ENCODE data around the gene FOXRED2. TPM values are rescaled to one million over a fixed set of nuclear protein-coding genes. Genes with fewer than 3 reads are reported as not detected.
"Not testable (repeated sequence)": the region's sequence is repeated elsewhere in the genome, so short reads cannot be mapped to it uniquely, and the experiment has no call there.

Gene FOXRED2
- total RNA-seq, 1 donor from 2014 or later: 15.3 TPM

- ATAC-seq: no peak
- no peaks in the 10 kb centered on the region for H3K9me3 ChIP-seq
- no peaks in the 10 kb centered on the region for H3K27me3 ChIP-seq
- no peak for DNase-seq
- no peak for TF ChIP-seq CTCF (IDR thresholded peaks at IDR 0.05)
- peak overlapping the region; percentile 97 for H3K27ac ChIP-seq
- peak overlapping the region; percentile 97 for H3K4me3 ChIP-seq
- H3K4me1 ChIP-seq: peaks cover 19% of the 10 kb centered on the region
- intact Hi-C loops (cut with DNase I): no loop called here
- peaks cover 38% of the 10 kb centered on the region for H3K36me3 ChIP-seq
These were observed 21.5 kb upstream of the FOXRED2 start for GRCh38 chr22:36528341-36528740.

GRCh38 chr22:36522662-36523061 lies 15.8 kb upstream of the FOXRED2 start:
- ATAC-seq: no peak
- peaks cover 8% of the 10 kb centered on the region for H3K4me1 ChIP-seq
- intact Hi-C loops (cut with DNase I): no loop called here

GRCh38 chr22:36520423-36520822 lies 13.6 kb upstream of the FOXRED2 start:
- no peak overlapping the region for H3K27ac ChIP-seq
- H3K4me3 ChIP-seq: no peak overlapping the region
- H3K9me3 ChIP-seq: no peaks in the 10 kb centered on the region
- no peak for DNase-seq
- TF ChIP-seq CTCF (IDR thresholded peaks at IDR 0.05): no peak
- H3K4me1 ChIP-seq: no peaks in the 10 kb centered on the region
- intact Hi-C loops (cut with DNase I): no loop called here
- H3K36me3 ChIP-seq: peaks cover 100% of the 10 kb centered on the region
- no peaks in the 10 kb centered on the region for H3K27me3 ChIP-seq
- no peak for ATAC-seq

More at GRCh38 chr22:36522662-36523061, 15.8 kb upstream of the FOXRED2 start:
- Histone ChIP-seq H3K27ac (no peak overlapping the region), H3K9me3 (no peaks in the 10 kb centered on the region), H3K27me3 (no peaks in the 10 kb centered on the region), H3K4me3 (no peak overlapping the region), H3K36me3 (peaks cover 94% of the 10 kb centered on the region)
- no peak for TF ChIP-seq CTCF (IDR thresholded peaks at IDR 0.05)
- DNase-seq: no peak

- H3K27me3 ChIP-seq; H3K4me3 ChIP-seq; ATAC-seq; DNase-seq; H3K4me1 ChIP-seq; intact Hi-C loops (cut with DNase I); H3K9me3 ChIP-seq; H3K27ac ChIP-seq: not testable (repeated sequence)
- H3K36me3 ChIP-seq: peaks cover 100% of the 10 kb centered on the region
These were observed 13.1 kb upstream of the FOXRED2 start for GRCh38 chr22:36519906-36520305.

GRCh38 chr22:36514766-36515165 lies 7.9 kb upstream of the FOXRED2 start:
- no peaks in the 10 kb centered on the region for H3K9me3 ChIP-seq
- H3K4me3 ChIP-seq: no peak overlapping the region
- H3K27ac ChIP-seq: no peak overlapping the region
- H3K27me3 ChIP-seq: no peaks in the 10 kb centered on the region
- no peaks in the 10 kb centered on the region for H3K4me1 ChIP-seq
- DNase-seq (no peak), ATAC-seq (no peak)
- intact Hi-C loops (cut with DNase I): no loop called here
- H3K36me3 ChIP-seq: peaks cover 100% of the 10 kb centered on the region
- TF ChIP-seq CTCF (IDR thresholded peaks at IDR 0.05): no peak

- Histone ChIP-seq H3K4me3 (no peak overlapping the region), H3K27ac (no peak overlapping the region), H3K36me3 (peaks cover 83% of the 10 kb centered on the region), H3K9me3 (no peaks in the 10 kb centered on the region), H3K4me1 (no peaks in the 10 kb centered on the region), H3K27me3 (no peaks in the 10 kb centered on the region)
- intact Hi-C loops (cut with DNase I): no loop called here
- ATAC-seq (no peak), DNase-seq (no peak)
- TF ChIP-seq CTCF (IDR thresholded peaks at IDR 0.05): no peak
These were observed 6.2 kb upstream of the FOXRED2 start for GRCh38 chr22:36512991-36513390.
